ENCODE data around the gene NPBWR2. TPM values are rescaled to one million over a fixed set of nuclear protein-coding genes. Genes with fewer than 3 reads are reported as not detected.

The NPBWR2 gene
- total RNA-seq, 1 donor from 2014 or later, result not detected

GRCh38 chr20:64140061-64140931, 32.9 kb upstream of the NPBWR2 start:
- H3K27ac Mint-ChIP-seq, result peak overlapping the region; percentile 40
- H3K4me1 Mint-ChIP-seq, result peaks cover 39% of the 10 kb centered on the region
- Histone ChIP-seq H2AFZ (replicated peaks) (peak overlapping the region; percentile 73), H3F3A (ENCODE audit: low read depth) (peaks cover 25% of the 10 kb centered on the region), H3K27ac (no peak overlapping the region), H4K20me1 (ENCODE audit: low read depth) (no peaks in the 10 kb centered on the region), H3K79me2 (ENCODE audit: low read depth) (no peaks in the 10 kb centered on the region), H3K27me3 (no peaks in the 10 kb centered on the region), H3K4me2 (peak overlapping the region; percentile 45), H3K9me3 (ENCODE audit: low read depth) (no peaks in the 10 kb centered on the region), H3K4me1 (peaks cover 36% of the 10 kb centered on the region), H3K9ac (no peak overlapping the region), H3K36me3 (no peaks in the 10 kb centered on the region), H3K4me3 (no peak overlapping the region)
- peaks cover 3% of the 10 kb centered on the region for H3K36me3 Mint-ChIP-seq
- TF ChIP-seq CTCF (IDR thresholded peaks at IDR 0.05) (no peak), EZH2phosphoT487 (IDR thresholded peaks at IDR 0.05) (no peak), EZH2 (IDR thresholded peaks at IDR 0.05) (no peak)
- peaks cover 14% of the 10 kb centered on the region for H3K9me3 Mint-ChIP-seq
- H3K27me3 Mint-ChIP-seq (ENCODE audit: insufficient read depth, low read depth), result peaks cover 16% of the 10 kb centered on the region
- peak overlapping the region; percentile 21 for H3K4me3 Mint-ChIP-seq
- DNase-seq (ENCODE audit: low spot score), result no peak

- H3K27me3 Mint-ChIP-seq (ENCODE audit: insufficient read depth, low read depth), result peaks cover 19% of the 10 kb centered on the region
- H3K36me3 Mint-ChIP-seq, result no peaks in the 10 kb centered on the region
- DNase-seq (ENCODE audit: low spot score), result no peak
- H3K4me1 Mint-ChIP-seq, result peaks cover 39% of the 10 kb centered on the region
- no peaks in the 10 kb centered on the region for H3K79me2 ChIP-seq (ENCODE audit: low read depth)
- H3K27ac Mint-ChIP-seq, result peak overlapping the region; percentile 40
- no peak overlapping the region for H3K4me3 ChIP-seq
- H3K36me3 ChIP-seq, result no peaks in the 10 kb centered on the region
- H4K20me1 ChIP-seq (ENCODE audit: low read depth), result no peaks in the 10 kb centered on the region
- no peak for TF ChIP-seq CTCF (IDR thresholded peaks at IDR 0.05)
- TF ChIP-seq EZH2 (IDR thresholded peaks at IDR 0.05), result no peak
- no peak for TF ChIP-seq EZH2phosphoT487 (IDR thresholded peaks at IDR 0.05)
- no peak overlapping the region for H3K27ac ChIP-seq
- H2AFZ ChIP-seq (replicated peaks), result no peak overlapping the region
- peaks cover 36% of the 10 kb centered on the region for H3K4me1 ChIP-seq
- no peaks in the 10 kb centered on the region for H3K27me3 ChIP-seq
- H3K9ac ChIP-seq, result no peak overlapping the region
- H3K4me2 ChIP-seq, result peak overlapping the region; percentile 45
- H3K4me3 Mint-ChIP-seq, result no peak overlapping the region
- peaks cover 6% of the 10 kb centered on the region for H3K9me3 Mint-ChIP-seq
- H3K9me3 ChIP-seq (ENCODE audit: low read depth), result no peaks in the 10 kb centered on the region
- H3F3A ChIP-seq (ENCODE audit: low read depth), result peaks cover 25% of the 10 kb centered on the region
These were observed 32.1 kb upstream of the NPBWR2 start for GRCh38 chr20:64139199-64140060.

GRCh38 chr20:64138276-64138815, 31.0 kb upstream of the NPBWR2 start:
- Histone ChIP-seq H3K4me3 (no peak overlapping the region), H3F3A (ENCODE audit: low read depth) (peaks cover 15% of the 10 kb centered on the region), H3K9me3 (ENCODE audit: low read depth) (no peaks in the 10 kb centered on the region), H3K36me3 (no peaks in the 10 kb centered on the region), H3K27ac (no peak overlapping the region), H3K9ac (no peak overlapping the region), H3K27me3 (no peaks in the 10 kb centered on the region), H2AFZ (replicated peaks) (no peak overlapping the region), H4K20me1 (ENCODE audit: low read depth) (no peaks in the 10 kb centered on the region), H3K4me1 (peaks cover 35% of the 10 kb centered on the region), H3K79me2 (ENCODE audit: low read depth) (no peaks in the 10 kb centered on the region), H3K4me2 (no peak overlapping the region)
- Mint-ChIP-seq H3K4me1 (peaks cover 36% of the 10 kb centered on the region), H3K4me3 (no peak overlapping the region), H3K9me3 (no peaks in the 10 kb centered on the region), H3K36me3 (no peaks in the 10 kb centered on the region), H3K27me3 (ENCODE audit: insufficient read depth, low read depth) (peaks cover 19% of the 10 kb centered on the region), H3K27ac (no peak overlapping the region)
- TF ChIP-seq EZH2phosphoT487 (IDR thresholded peaks at IDR 0.05) (no peak), EZH2 (IDR thresholded peaks at IDR 0.05) (no peak), CTCF (IDR thresholded peaks at IDR 0.05) (no peak)
- DNase-seq (ENCODE audit: low spot score), result no peak
